Measurements from ENCODE around the gene INHBB.

GRCh38 chr2:120345608-120346007, 328 bp upstream of the INHBB start:
- TF ChIP-seq, protein P1, sequence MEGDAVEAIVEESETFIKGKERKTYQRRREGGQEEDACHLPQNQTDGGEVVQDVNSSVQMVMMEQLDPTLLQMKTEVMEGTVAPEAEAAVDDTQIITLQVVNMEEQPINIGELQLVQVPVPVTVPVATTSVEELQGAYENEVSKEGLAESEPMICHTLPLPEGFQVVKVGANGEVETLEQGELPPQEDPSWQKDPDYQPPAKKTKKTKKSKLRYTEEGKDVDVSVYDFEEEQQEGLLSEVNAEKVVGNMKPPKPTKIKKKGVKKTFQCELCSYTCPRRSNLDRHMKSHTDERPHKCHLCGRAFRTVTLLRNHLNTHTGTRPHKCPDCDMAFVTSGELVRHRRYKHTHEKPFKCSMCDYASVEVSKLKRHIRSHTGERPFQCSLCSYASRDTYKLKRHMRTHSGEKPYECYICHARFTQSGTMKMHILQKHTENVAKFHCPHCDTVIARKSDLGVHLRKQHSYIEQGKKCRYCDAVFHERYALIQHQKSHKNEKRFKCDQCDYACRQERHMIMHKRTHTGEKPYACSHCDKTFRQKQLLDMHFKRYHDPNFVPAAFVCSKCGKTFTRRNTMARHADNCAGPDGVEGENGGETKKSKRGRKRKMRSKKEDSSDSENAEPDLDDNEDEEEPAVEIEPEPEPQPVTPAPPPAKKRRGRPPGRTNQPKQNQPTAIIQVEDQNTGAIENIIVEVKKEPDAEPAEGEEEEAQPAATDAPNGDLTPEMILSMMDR (IDR thresholded peaks at IDR 0.05): no peak
- no peak for TF ChIP-seq POLR2A (IDR thresholded peaks at IDR 0.05)
